Left lung (tissue), 10 donors: Measurements from ENCODE around the gene ANKRD49. TPM values are rescaled to one million over a fixed set of nuclear protein-coding genes. Genes with fewer than 3 reads are reported as not detected.

Experiments
- ATAC-seq: fragments of 200-7000 bp; cut with Tn5 transposase; one replicate; pipeline ENCODE4 v1.9.1; 2020; ENCODE audit warnings: moderate library complexity
- DNase-seq, 4 donors: peaks; one replicate each; pipeline ENCODE4 v3.0.0-alpha.2; 2013 to 2020
- H3K27ac ChIP-seq, 2 donors: fragments of 200-600 bp; sonication (generic) in 1 of 2; one replicate each; pipeline versions ENCODE4 v1.5.0 to v1.8.0; 2020 to 2021
- H3K27me3 ChIP-seq, 2 donors: fragments of 200-600 bp; sonication (generic) in 1 of 2; one replicate each; pipeline versions ENCODE4 v1.5.0 to v1.8.0; 2020 to 2021
- H3K36me3 ChIP-seq, 2 donors: fragments of 200-600 bp; sonication (generic) in 1 of 2; one replicate each; pipeline versions ENCODE4 v1.5.0 to v1.8.0; 2020 to 2021
- H3K4me1 ChIP-seq, 2 donors: fragments of 200-600 bp; one replicate each; pipeline ENCODE4 v1.8.0; 2021
- H3K4me3 ChIP-seq, 2 donors: fragments of 200-600 bp; sonication (generic) in 1 of 2; one replicate each; pipeline versions ENCODE4 v1.5.0 to v1.8.0; 2020 to 2021; ENCODE audit warnings: mild to moderate bottlenecking in 1 of 2
- H3K9me3 ChIP-seq, 2 donors: fragments of 200-600 bp; sonication (generic) in 1 of 2; one replicate each; pipeline versions ENCODE4 v1.5.0 to v1.8.0; 2020 to 2021
- intact Hi-C, 2 donors: fragments of 100-400 bp; cut with DNase I; formaldehyde crosslinking; loops; one replicate each; pipeline versions ENCODE4 v1.11.2 to v1.14.2; 2022
- polyA plus RNA-seq, 6 donors: library from polyadenylated mRNA; unstranded; fragments of 120-200 nt; gene quantifications; one replicate each; pipeline ENCODE4 v1.2.1, GENCODE V29; 2013; ENCODE audit not compliant: insufficient read length in 6 of 6
- total RNA-seq, 2 donors: library from RNA; stranded (reverse); fragmentation: NEBNext Ultra II Directional; extraction: Animal tissue kit (Norgen Biotek cat#: 25700); gene quantifications; one replicate each; pipeline ENCODE4 v1.2.1, GENCODE V29; 2021
- TF ChIP-seq, protein P1 (sequence below), 2 donors: fragments of 200-600 bp; sonication (generic) in 1 of 2; IDR thresholded peaks; one replicate each; pipeline versions ENCODE4 v1.5.0 to v1.8.0; 2021; ENCODE audit warnings: antibody characterized with exemption in 2 of 2
- donor health status: DM: no; HTN: yes; CAD: no.
- donor health status: DM: no; HTN: no; CAD: no.

Gene ANKRD49
- total and polyA plus RNA-seq, 8 donors, result 9.8 to 30.5 (median 24.7) TPM

DNA sequence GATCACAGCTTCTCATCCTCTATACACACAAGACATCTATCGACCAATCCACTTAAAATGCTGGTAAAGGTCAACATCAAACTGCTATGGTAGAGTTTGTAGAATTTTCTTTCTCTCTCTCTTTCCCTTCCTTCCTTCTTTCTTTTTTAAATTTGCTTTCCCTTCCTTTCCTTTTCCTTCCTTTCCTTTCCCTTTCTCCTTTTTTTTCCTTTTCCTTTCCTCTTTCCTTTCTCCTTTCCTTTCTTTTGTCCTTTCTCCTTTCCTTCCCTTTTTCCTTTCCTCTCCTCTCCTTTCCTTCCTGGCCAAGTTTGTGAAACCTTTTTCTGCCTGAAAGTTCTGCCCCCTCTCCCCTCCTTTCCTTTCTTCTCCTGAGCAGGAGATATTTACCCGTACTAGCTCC lies 21.6 kb downstream of the ANKRD49 start:
- Histone ChIP-seq H3K27me3 (peaks cover 0 to 11% of the 10 kb centered on the region in 2 donors), H3K4me1 (peaks cover 4 to 22% of the 10 kb centered on the region in 2 donors), H3K36me3 (no peaks in the 10 kb centered on the region), H3K27ac (no peak overlapping the region), H3K9me3 (no peaks in the 10 kb centered on the region), H3K4me3 (no peak overlapping the region)
- intact Hi-C loops, result no loop called here
- TF ChIP-seq, protein P1, sequence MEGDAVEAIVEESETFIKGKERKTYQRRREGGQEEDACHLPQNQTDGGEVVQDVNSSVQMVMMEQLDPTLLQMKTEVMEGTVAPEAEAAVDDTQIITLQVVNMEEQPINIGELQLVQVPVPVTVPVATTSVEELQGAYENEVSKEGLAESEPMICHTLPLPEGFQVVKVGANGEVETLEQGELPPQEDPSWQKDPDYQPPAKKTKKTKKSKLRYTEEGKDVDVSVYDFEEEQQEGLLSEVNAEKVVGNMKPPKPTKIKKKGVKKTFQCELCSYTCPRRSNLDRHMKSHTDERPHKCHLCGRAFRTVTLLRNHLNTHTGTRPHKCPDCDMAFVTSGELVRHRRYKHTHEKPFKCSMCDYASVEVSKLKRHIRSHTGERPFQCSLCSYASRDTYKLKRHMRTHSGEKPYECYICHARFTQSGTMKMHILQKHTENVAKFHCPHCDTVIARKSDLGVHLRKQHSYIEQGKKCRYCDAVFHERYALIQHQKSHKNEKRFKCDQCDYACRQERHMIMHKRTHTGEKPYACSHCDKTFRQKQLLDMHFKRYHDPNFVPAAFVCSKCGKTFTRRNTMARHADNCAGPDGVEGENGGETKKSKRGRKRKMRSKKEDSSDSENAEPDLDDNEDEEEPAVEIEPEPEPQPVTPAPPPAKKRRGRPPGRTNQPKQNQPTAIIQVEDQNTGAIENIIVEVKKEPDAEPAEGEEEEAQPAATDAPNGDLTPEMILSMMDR (IDR thresholded peaks at IDR 0.05), result no peak
- ATAC-seq (no peak), DNase-seq (no peak)

DNA sequence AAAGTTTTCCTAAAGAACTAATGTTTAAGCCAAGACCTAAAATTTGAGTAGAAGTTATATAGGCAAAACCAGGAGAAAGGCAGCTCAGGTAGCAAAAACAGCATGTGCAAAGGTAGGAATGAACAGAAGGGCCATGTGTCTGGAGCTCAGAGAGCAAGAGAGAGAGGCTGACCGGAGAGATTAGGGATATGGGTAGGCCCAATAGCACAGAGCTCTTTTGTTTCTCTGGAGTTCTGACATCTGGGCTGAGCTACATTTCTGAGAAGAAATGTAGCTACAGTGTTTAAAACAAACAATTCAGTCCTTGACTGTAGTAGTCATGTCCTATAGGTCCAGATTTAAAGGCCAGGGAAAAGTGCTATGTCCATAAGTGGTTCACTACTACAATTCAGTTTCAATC lies 22.9 kb downstream of the ANKRD49 start:
- no peak for DNase-seq
- intact Hi-C loops, result no loop called here

DNA sequence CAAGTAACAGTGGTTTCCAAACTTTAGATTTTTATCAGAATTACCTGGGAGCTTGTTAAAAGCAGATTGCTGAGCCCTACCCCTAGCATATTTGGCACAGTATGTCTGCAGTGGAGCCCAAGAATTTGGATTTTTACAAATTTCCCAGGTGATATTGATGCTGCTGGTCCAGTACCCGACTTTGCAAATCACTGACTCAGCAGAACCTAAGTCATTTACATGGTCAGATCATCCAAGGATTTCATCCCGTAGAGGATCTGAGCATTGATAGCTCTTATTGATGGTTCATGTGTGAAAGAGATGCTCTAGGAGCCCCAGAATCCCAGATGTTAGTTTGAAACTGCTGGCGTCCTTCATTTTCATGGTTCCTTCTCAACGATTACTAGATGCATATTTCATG lies 24.5 kb downstream of the ANKRD49 start:
- H3K9me3 ChIP-seq, result no peaks in the 10 kb centered on the region
- intact Hi-C loops, result no loop called here

More for the DNA sequence above, 22.9 kb downstream of the ANKRD49 start:
- Histone ChIP-seq H3K27me3 (peaks cover 0 to 9% of the 10 kb centered on the region in 2 donors), H3K36me3 (no peaks in the 10 kb centered on the region), H3K4me1 (peaks cover 4 to 21% of the 10 kb centered on the region in 2 donors), H3K27ac (no peak overlapping the region), H3K9me3 (no peaks in the 10 kb centered on the region), H3K4me3 (no peak overlapping the region)
- TF ChIP-seq, protein P1 (IDR thresholded peaks at IDR 0.05), result no peak
- ATAC-seq, result no peak

DNA sequence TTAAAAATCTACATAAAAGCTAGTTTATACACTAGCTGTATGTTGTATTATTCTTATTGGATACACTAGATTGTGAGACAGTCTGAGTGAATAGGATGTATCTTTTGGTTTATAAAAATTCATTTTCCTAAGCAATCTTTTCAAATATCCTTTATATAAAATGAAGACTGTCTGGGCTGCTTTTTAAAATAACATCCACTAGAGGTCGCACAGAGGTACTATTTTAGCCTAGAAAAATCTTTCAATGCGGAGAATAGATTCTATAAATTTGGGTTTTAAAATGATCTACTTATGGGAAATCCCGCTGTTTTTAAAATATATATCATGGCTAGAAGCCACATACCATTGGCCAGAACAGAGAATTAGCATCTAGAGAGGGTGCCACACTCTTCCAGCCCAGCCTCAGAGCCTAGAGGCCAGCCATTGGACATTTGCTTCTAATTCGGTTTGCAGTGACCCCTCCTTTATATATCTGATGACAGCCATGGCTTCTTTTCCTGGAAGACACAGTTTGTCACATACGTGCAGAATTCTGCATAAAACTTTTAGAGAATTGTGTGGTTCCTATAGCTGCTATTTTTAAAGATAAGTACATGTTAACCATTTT lies 25.8 kb downstream of the ANKRD49 start:
- TF ChIP-seq, protein P1 (IDR thresholded peaks at IDR 0.05), result peak; percentile 51 to 64
- intact Hi-C loops, result no loop called here
- no peak overlapping the region for H3K4me3 ChIP-seq
- H3K9me3 ChIP-seq, result no peaks in the 10 kb centered on the region
- H3K27ac ChIP-seq, result no peak overlapping the region
- H3K36me3 ChIP-seq, result no peaks in the 10 kb centered on the region
- DNase-seq (peak in 1 of 4 donors; percentile 43), ATAC-seq (peak; percentile 71)
- no peaks in the 10 kb centered on the region for H3K27me3 ChIP-seq
- H3K4me1 ChIP-seq, result peaks cover 0 to 8% of the 10 kb centered on the region in 2 donors

More for the DNA sequence above, 24.5 kb downstream of the ANKRD49 start:
- DNase-seq, result no peak
- no peaks in the 10 kb centered on the region for H3K36me3 ChIP-seq
- peaks cover 0 to 8% of the 10 kb centered on the region in 2 donors for H3K4me1 ChIP-seq
- TF ChIP-seq, protein P1 (IDR thresholded peaks at IDR 0.05), result no peak
- no peak for ATAC-seq
- no peak overlapping the region for H3K27ac ChIP-seq
- H3K4me3 ChIP-seq, result no peak overlapping the region
- no peaks in the 10 kb centered on the region for H3K27me3 ChIP-seq

DNA sequence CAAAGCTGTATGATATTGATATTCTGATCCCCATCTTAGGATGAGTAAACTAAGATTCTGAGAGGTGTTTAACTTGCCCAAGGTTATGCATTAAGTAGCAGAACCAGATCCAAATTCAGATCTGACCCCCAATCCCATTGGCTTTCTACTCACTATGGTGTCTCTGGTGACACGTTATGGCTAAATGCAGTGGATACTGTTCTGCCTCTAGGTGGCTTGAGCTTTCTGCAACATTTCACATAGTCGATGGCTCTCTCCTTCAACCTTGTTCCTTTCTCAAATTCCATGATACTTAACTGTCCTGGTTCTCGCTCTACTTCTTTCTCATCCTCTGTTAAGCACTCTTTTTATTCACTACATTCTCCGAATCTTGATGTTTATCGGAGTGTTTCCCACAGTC lies 27.9 kb downstream of the ANKRD49 start:
- Histone ChIP-seq H3K9me3 (no peaks in the 10 kb centered on the region), H3K36me3 (no peaks in the 10 kb centered on the region), H3K4me3 (no peak overlapping the region), H3K27ac (no peak overlapping the region), H3K27me3 (no peaks in the 10 kb centered on the region), H3K4me1 (peaks cover 0 to 18% of the 10 kb centered on the region in 2 donors)
- TF ChIP-seq, protein P1 (IDR thresholded peaks at IDR 0.05), result peak in 1 of 2 donors; percentile 38
- intact Hi-C loops, result no loop called here
- ATAC-seq (peak; percentile 21), DNase-seq (no peak)
